ENCODE data around the gene ARID1B. TPM values are rescaled to one million over a fixed set of nuclear protein-coding genes. Genes with fewer than 3 reads are reported as not detected.
A peak's percentile ranks its signal among the peaks of the same experiment; 100 is the strongest.

The ARID1B gene
- total and polyA plus RNA-seq, 11 donors, result 15.3 to 76.1 (median 40.7) TPM

GRCh38 chr6:157227202-157228166 lies 450.3 kb downstream of the ARID1B start:
- DNase-seq (peak in 1 of 5 donors; percentile 25), ATAC-seq (peak in 1 of 4 donors; percentile 4)
- Histone ChIP-seq H3K4me3 (no peak overlapping the region), H3K9me3 (no peaks in the 10 kb centered on the region), H3K27ac (peak overlapping the region in 2 of 12 donors; percentile 55 to 75), H3K27me3 (no peaks in the 10 kb centered on the region), H3K36me3 (no peaks in the 10 kb centered on the region), H3K4me1 (peaks cover 4 to 31% (median 17%) of the 10 kb centered on the region in 12 donors)
- TF ChIP-seq POLR2A (IDR thresholded peaks at IDR 0.05), result no peak
- TF ChIP-seq, protein P1, sequence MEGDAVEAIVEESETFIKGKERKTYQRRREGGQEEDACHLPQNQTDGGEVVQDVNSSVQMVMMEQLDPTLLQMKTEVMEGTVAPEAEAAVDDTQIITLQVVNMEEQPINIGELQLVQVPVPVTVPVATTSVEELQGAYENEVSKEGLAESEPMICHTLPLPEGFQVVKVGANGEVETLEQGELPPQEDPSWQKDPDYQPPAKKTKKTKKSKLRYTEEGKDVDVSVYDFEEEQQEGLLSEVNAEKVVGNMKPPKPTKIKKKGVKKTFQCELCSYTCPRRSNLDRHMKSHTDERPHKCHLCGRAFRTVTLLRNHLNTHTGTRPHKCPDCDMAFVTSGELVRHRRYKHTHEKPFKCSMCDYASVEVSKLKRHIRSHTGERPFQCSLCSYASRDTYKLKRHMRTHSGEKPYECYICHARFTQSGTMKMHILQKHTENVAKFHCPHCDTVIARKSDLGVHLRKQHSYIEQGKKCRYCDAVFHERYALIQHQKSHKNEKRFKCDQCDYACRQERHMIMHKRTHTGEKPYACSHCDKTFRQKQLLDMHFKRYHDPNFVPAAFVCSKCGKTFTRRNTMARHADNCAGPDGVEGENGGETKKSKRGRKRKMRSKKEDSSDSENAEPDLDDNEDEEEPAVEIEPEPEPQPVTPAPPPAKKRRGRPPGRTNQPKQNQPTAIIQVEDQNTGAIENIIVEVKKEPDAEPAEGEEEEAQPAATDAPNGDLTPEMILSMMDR (IDR thresholded peaks at IDR 0.05), result peak; percentile 13 to 41 (median 26)
- WGBS, 4 donors, result 69 to 85% (median 82%) methylated on average over 27 to 36 of the region's 36 CpGs
- intact Hi-C loops (cut with DNase I), result loop anchor here in 5 of 10 donors (2.0 to 5.0 kb wide), 3 partner anchors 45 to 47 kb away; no protein-coding TSS in a partner anchor

- DNase-seq (peak in 1 of 5 donors; percentile 32), ATAC-seq (no peak)
- no peak overlapping the region for H3K4me3 ChIP-seq
- H3K4me1 ChIP-seq, result peaks cover 4 to 30% (median 17%) of the 10 kb centered on the region in 12 donors
- H3K9me3 ChIP-seq, result no peaks in the 10 kb centered on the region
- 84 to 86% (median 86%) methylated on average over 21 to 23 of the region's 23 CpGs for WGBS, 4 donors
- intact Hi-C loops (cut with DNase I), result loop anchor here in 3 of 10 donors (2.0 to 5.0 kb wide), 2 partner anchors 44 kb away; no protein-coding TSS in a partner anchor
- H3K27ac ChIP-seq, result no peak overlapping the region
- TF ChIP-seq, protein P1 (IDR thresholded peaks at IDR 0.05), result no peak
- TF ChIP-seq POLR2A (IDR thresholded peaks at IDR 0.05), result no peak
- H3K27me3 ChIP-seq, result no peaks in the 10 kb centered on the region
- no peaks in the 10 kb centered on the region for H3K36me3 ChIP-seq
Observed at GRCh38 chr6:157228426-157229131, 451.4 kb downstream of the ARID1B start.

GRCh38 chr6:157229132-157229618 lies 452.0 kb downstream of the ARID1B start:
- peaks cover 4 to 30% (median 17%) of the 10 kb centered on the region in 12 donors for H3K4me1 ChIP-seq
- H3K27me3 ChIP-seq, result no peaks in the 10 kb centered on the region
- H3K9me3 ChIP-seq, result no peaks in the 10 kb centered on the region
- no peaks in the 10 kb centered on the region for H3K36me3 ChIP-seq
- ATAC-seq (no peak), DNase-seq (no peak)
- no peak overlapping the region for H3K4me3 ChIP-seq
- WGBS, 4 donors, result 89 to 91% (median 90%) methylated on average over 8 of the region's 8 CpGs
- TF ChIP-seq POLR2A (IDR thresholded peaks at IDR 0.05), result no peak
- TF ChIP-seq, protein P1 (IDR thresholded peaks at IDR 0.05), result no peak
- intact Hi-C loops (cut with DNase I), result loop anchor here in 3 of 10 donors (2.0 to 5.0 kb wide), 2 partner anchors 43 to 44 kb away; no protein-coding TSS in a partner anchor
- no peak overlapping the region for H3K27ac ChIP-seq
